DND-41 (cell line): ENCODE measurements around the gene STEAP4.

Experiments
- ATAC-seq: fragments of 200-7000 bp; cut with Tn5 transposase; 3 replicates; pipeline ENCODE4 v1.9.1; 2021; ENCODE audit warnings: low read depth; ENCODE audit not compliant: insufficient read depth
- DNase-seq: peaks from one replicate; pipeline ENCODE4 v3.0.0-alpha.2; 2020
- H2AFZ ChIP-seq: 2 replicates; pipeline ENCODE4 v1.6.0; 2012; ENCODE audit warnings: low read depth, low read length
- H3K27ac ChIP-seq: 2 replicates; pipeline ENCODE4 v1.5.1; 2012; ENCODE audit warnings: low read length, inconsistent platforms
- H3K27me3 ChIP-seq: fragments of 200-600 bp; sonication (generic); 2 replicates; pipeline ENCODE4 v1.6.0; 2012; ENCODE audit warnings: low read length, mild to moderate bottlenecking, inconsistent platforms; ENCODE audit not compliant: insufficient read depth, poor library complexity
- H3K36me3 ChIP-seq: 2 replicates; pipeline ENCODE4 v1.5.1; 2012; ENCODE audit warnings: low read length, inconsistent platforms; ENCODE audit not compliant: insufficient read depth
- H3K4me1 ChIP-seq: 2 replicates; pipeline ENCODE4 v1.5.1; 2012; ENCODE audit warnings: mild to moderate bottlenecking, low read length; ENCODE audit not compliant: insufficient read depth
- H3K4me2 ChIP-seq: 2 replicates; pipeline ENCODE4 v1.6.0; 2012; ENCODE audit warnings: mild to moderate bottlenecking, moderate library complexity, low read length, inconsistent platforms; ENCODE audit not compliant: insufficient read depth
- H3K4me3 ChIP-seq, 2 experiments: fragments of 200-600 bp in 1 of 2; shearing (Covaris generic) in 1 of 2; 2 replicates each; pipeline ENCODE4 v1.5.1; 2012 to 2016; ENCODE audit warnings: inconsistent platforms in 2 of 2, low read length in 2 of 2, mild to moderate bottlenecking in 2 of 2, low read depth in 1 of 2, moderate library complexity in 1 of 2
- H3K79me2 ChIP-seq: 2 replicates; pipeline ENCODE4 v1.6.0; 2012; ENCODE audit warnings: low read length, inconsistent platforms; ENCODE audit not compliant: insufficient read depth
- H3K9ac ChIP-seq: 2 replicates; pipeline ENCODE4 v1.6.0; 2012; ENCODE audit warnings: low read depth, mild to moderate bottlenecking, inconsistent platforms, low read length, moderate library complexity
- H3K9me3 ChIP-seq: 2 replicates; pipeline ENCODE4 v1.5.1; 2012; ENCODE audit warnings: low read length, moderate library complexity, mild to moderate bottlenecking, inconsistent platforms; ENCODE audit not compliant: insufficient read depth, severe bottlenecking
- H4K20me1 ChIP-seq: 2 replicates; pipeline ENCODE4 v1.6.0; 2012; ENCODE audit warnings: low read length; ENCODE audit not compliant: insufficient read depth
- CTCF ChIP-seq: IDR thresholded peaks from 2 replicates; pipeline ENCODE4 v1.5.1; 2012; ENCODE audit warnings: borderline replicate concordance, low read length, moderate library complexity, mild to moderate bottlenecking; ENCODE audit not compliant: poor library complexity, severe bottlenecking; ENCODE audit errors: extremely low read depth
- EZH2 ChIP-seq: IDR thresholded peaks from 3 replicates; pipeline ENCODE4 v1.6.1; 2012; ENCODE audit warnings: borderline replicate concordance, low read depth, mild to moderate bottlenecking, moderate library complexity, low read length, inconsistent platforms; ENCODE audit not compliant: severe bottlenecking

STEAP4 gene

GRCh38 chr7:88328787-88329186 is 22.1 kb upstream of the STEAP4 start:
- DNase-seq (no peak), ATAC-seq (no peak)
- Histone ChIP-seq H3K4me1 (no peaks in the 10 kb centered on the region), H3K27ac (no peak overlapping the region), H3K9me3 (peaks cover 4% of the 10 kb centered on the region), H3K36me3 (no peaks in the 10 kb centered on the region), H3K79me2 (no peaks in the 10 kb centered on the region), H4K20me1 (no peaks in the 10 kb centered on the region), H3K27me3 (no peaks in the 10 kb centered on the region), H3K4me2 (no peak overlapping the region), H3K9ac (no peak overlapping the region), H3K4me3 (no peak overlapping the region), H2AFZ (no peak overlapping the region)
- TF ChIP-seq EZH2 (no peak), CTCF (no peak)

- H3K27me3 ChIP-seq, result no peaks in the 10 kb centered on the region
- no peak overlapping the region for H3K27ac ChIP-seq
- no peak overlapping the region for H3K9ac ChIP-seq
- no peak for TF ChIP-seq CTCF
- no peak for TF ChIP-seq EZH2
- no peak for DNase-seq
- no peaks in the 10 kb centered on the region for H3K4me1 ChIP-seq
- ATAC-seq, result no peak
- H4K20me1 ChIP-seq, result no peaks in the 10 kb centered on the region
- no peak overlapping the region for H3K4me2 ChIP-seq
- H3K36me3 ChIP-seq, result no peaks in the 10 kb centered on the region
- no peak overlapping the region for H2AFZ ChIP-seq
- no peaks in the 10 kb centered on the region for H3K79me2 ChIP-seq
- no peak overlapping the region for H3K4me3 ChIP-seq
- H3K9me3 ChIP-seq, result no peaks in the 10 kb centered on the region
These were observed 18.0 kb upstream of the STEAP4 start for GRCh38 chr7:88324699-88325098.

- Histone ChIP-seq H3K27me3 (no peaks in the 10 kb centered on the region), H3K27ac (no peak overlapping the region), H3K4me3 (no peak overlapping the region), H4K20me1 (no peaks in the 10 kb centered on the region), H3K79me2 (no peaks in the 10 kb centered on the region), H3K4me2 (no peak overlapping the region), H3K36me3 (no peaks in the 10 kb centered on the region), H2AFZ (no peak overlapping the region), H3K4me1 (no peaks in the 10 kb centered on the region), H3K9me3 (no peaks in the 10 kb centered on the region), H3K9ac (no peak overlapping the region)
- DNase-seq, result no peak
- TF ChIP-seq EZH2, result no peak
- TF ChIP-seq CTCF, result no peak
- ATAC-seq, result no peak
These were observed 15.5 kb upstream of the STEAP4 start for GRCh38 chr7:88322151-88322550.

- ATAC-seq (no peak), DNase-seq (no peak)
- H3K79me2 ChIP-seq, result no peaks in the 10 kb centered on the region
- TF ChIP-seq EZH2, result no peak
- TF ChIP-seq CTCF, result no peak
- no peak overlapping the region for H3K4me2 ChIP-seq
- H3K4me3 ChIP-seq, result no peak overlapping the region
- H2AFZ ChIP-seq, result no peak overlapping the region
- no peaks in the 10 kb centered on the region for H3K36me3 ChIP-seq
- H3K9me3 ChIP-seq, result no peaks in the 10 kb centered on the region
- no peaks in the 10 kb centered on the region for H3K4me1 ChIP-seq
- no peak overlapping the region for H3K27ac ChIP-seq
- no peaks in the 10 kb centered on the region for H4K20me1 ChIP-seq
- H3K9ac ChIP-seq, result no peak overlapping the region
- H3K27me3 ChIP-seq, result no peaks in the 10 kb centered on the region
These were observed 15.0 kb upstream of the STEAP4 start for GRCh38 chr7:88321694-88322093.
